Endodermal cell (in vitro differentiated cells): Measurements from ENCODE around the gene MEX3B. TPM values are rescaled to one million over a fixed set of nuclear protein-coding genes. Genes with fewer than 3 reads are reported as not detected.
A peak's percentile ranks its signal among the peaks of the same experiment; 100 is the strongest.

Experiments used
- DNase-seq: peaks from one replicate; pipeline ENCODE4 v3.0.0-alpha.2; 2017
- H3K27ac ChIP-seq: 2 replicates; pipeline ENCODE4 v1.5.1; 2013; ENCODE audit warnings: mild to moderate bottlenecking, low read depth, low read length, moderate library complexity
- H3K27me3 ChIP-seq: 2 replicates; pipeline ENCODE4 v1.6.1; 2013; ENCODE audit warnings: mild to moderate bottlenecking, low read length, moderate library complexity; ENCODE audit not compliant: insufficient read depth, control insufficient read depth, poor library complexity, severe bottlenecking
- H3K36me3 ChIP-seq: 2 replicates; pipeline ENCODE4 v1.7.0; 2013; ENCODE audit warnings: mild to moderate bottlenecking, low read length, moderate library complexity; ENCODE audit not compliant: control insufficient read depth, insufficient read depth
- H3K4me1 ChIP-seq: one replicate; pipeline ENCODE4 v1.7.0; 2013; ENCODE audit warnings: low read length; ENCODE audit not compliant: control insufficient read depth, insufficient read depth
- H3K4me3 ChIP-seq: 2 replicates; pipeline ENCODE4 v1.5.1; 2013; ENCODE audit warnings: mild to moderate bottlenecking, low read length, moderate library complexity
- H3K9ac ChIP-seq: 2 replicates; pipeline ENCODE4 v1.6.1; 2013; ENCODE audit warnings: mild to moderate bottlenecking, low read length, moderate library complexity; ENCODE audit not compliant: poor library complexity, severe bottlenecking; ENCODE audit errors: extremely low read depth
- H3K9me3 ChIP-seq: 2 replicates; pipeline ENCODE4 v1.6.1; 2013; ENCODE audit warnings: mild to moderate bottlenecking, low read length, moderate library complexity; ENCODE audit not compliant: control insufficient read depth
- H3K27ac Mint-ChIP-seq: 2 replicates; pipeline ENCODE4 v1.8.0; 2020; ENCODE audit warnings: mixed read lengths
- H3K27me3 Mint-ChIP-seq: 2 replicates; pipeline ENCODE4 v1.8.0; 2021; ENCODE audit warnings: mild to moderate bottlenecking, mixed read lengths; ENCODE audit not compliant: insufficient read depth
- H3K36me3 Mint-ChIP-seq: 2 replicates; pipeline ENCODE4 v1.8.0; 2020; ENCODE audit warnings: low read depth, mixed read lengths
- H3K4me1 Mint-ChIP-seq: 2 replicates; pipeline ENCODE4 v1.8.0; 2020; ENCODE audit warnings: mixed read lengths
- H3K4me3 Mint-ChIP-seq: 2 replicates; pipeline ENCODE4 v1.8.0; 2020; ENCODE audit warnings: mild to moderate bottlenecking, moderate library complexity, mixed read lengths
- H3K9me3 Mint-ChIP-seq: 2 replicates; pipeline ENCODE4 v1.8.0; 2020; ENCODE audit warnings: mild to moderate bottlenecking, mixed read lengths
- WGBS, 2 experiments: methylation state at CpG; one replicate each; pipeline versions ENCODE4 v1.1.5 to v1.1.7; 2013; ENCODE audit warnings: missing lambda C conversion rate in 2 of 2, mixed read lengths in 1 of 2; ENCODE audit not compliant: insufficient coverage in 1 of 2, insufficient read length in 1 of 2; 5-methylcytosine and 5-hydroxymethylcytosine counted together
- total RNA-seq, 2 donors: library from RNA; stranded (reverse); fragmentation: NEBNext Ultra II Directional in 1 of 2; extraction: Animal tissue kit (Norgen Biotek cat#: 25700) in 1 of 2; gene quantifications; 2 replicates in 1 of 2; 3 replicates in 1 of 2; pipeline ENCODE4 v1.2.1, GENCODE V29; 2021
- TF ChIP-seq, protein P1 (sequence below): fragments of 200-600 bp; sonication (generic); conservative IDR thresholded peaks from 2 replicates; pipeline ENCODE4 v1.5.0; 2021; ENCODE audit warnings: antibody characterized with exemption, mild to moderate bottlenecking

MEX3B gene
- total RNA-seq, 2 donors from 2014 or later, result 3.4 to 5.1 TPM

GRCh38 chr15:82043796-82044372 lies 1.9 kb downstream of the MEX3B start:
- Histone ChIP-seq H3K27me3 (peaks cover 11% of the 10 kb centered on the region), H3K27ac (peak overlapping the region; percentile 97), H3K4me1 (no peaks in the 10 kb centered on the region), H3K36me3 (peaks cover 19% of the 10 kb centered on the region), H3K9me3 (no peaks in the 10 kb centered on the region), H3K9ac (peak overlapping the region; percentile 78), H3K4me3 (peak overlapping the region; percentile 89)
- peak overlapping the region; percentile 64 for H3K27ac Mint-ChIP-seq
- peaks cover 3% of the 10 kb centered on the region for H3K36me3 Mint-ChIP-seq
- H3K27me3 Mint-ChIP-seq, result peaks cover 45% of the 10 kb centered on the region
- TF ChIP-seq, protein P1, sequence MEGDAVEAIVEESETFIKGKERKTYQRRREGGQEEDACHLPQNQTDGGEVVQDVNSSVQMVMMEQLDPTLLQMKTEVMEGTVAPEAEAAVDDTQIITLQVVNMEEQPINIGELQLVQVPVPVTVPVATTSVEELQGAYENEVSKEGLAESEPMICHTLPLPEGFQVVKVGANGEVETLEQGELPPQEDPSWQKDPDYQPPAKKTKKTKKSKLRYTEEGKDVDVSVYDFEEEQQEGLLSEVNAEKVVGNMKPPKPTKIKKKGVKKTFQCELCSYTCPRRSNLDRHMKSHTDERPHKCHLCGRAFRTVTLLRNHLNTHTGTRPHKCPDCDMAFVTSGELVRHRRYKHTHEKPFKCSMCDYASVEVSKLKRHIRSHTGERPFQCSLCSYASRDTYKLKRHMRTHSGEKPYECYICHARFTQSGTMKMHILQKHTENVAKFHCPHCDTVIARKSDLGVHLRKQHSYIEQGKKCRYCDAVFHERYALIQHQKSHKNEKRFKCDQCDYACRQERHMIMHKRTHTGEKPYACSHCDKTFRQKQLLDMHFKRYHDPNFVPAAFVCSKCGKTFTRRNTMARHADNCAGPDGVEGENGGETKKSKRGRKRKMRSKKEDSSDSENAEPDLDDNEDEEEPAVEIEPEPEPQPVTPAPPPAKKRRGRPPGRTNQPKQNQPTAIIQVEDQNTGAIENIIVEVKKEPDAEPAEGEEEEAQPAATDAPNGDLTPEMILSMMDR, result no peak
- 29 to 38% methylated on average over 20 to 51 of the region's 51 CpGs for WGBS, 2 experiments
- H3K4me1 Mint-ChIP-seq, result peaks cover 19% of the 10 kb centered on the region
- no peak for DNase-seq
- H3K4me3 Mint-ChIP-seq, result peak overlapping the region; percentile 86
- H3K9me3 Mint-ChIP-seq, result no peaks in the 10 kb centered on the region

- Histone ChIP-seq H3K9ac (no peak overlapping the region), H3K4me3 (peak overlapping the region; percentile 89), H3K27ac (no peak overlapping the region), H3K9me3 (no peaks in the 10 kb centered on the region), H3K27me3 (peaks cover 4% of the 10 kb centered on the region), H3K4me1 (no peaks in the 10 kb centered on the region), H3K36me3 (peaks cover 19% of the 10 kb centered on the region)
- H3K4me3 Mint-ChIP-seq, result peak overlapping the region; percentile 86
- TF ChIP-seq, protein P1, result peak; percentile 22
- peaks cover 3% of the 10 kb centered on the region for H3K36me3 Mint-ChIP-seq
- H3K27me3 Mint-ChIP-seq, result peaks cover 42% of the 10 kb centered on the region
- H3K4me1 Mint-ChIP-seq, result peaks cover 19% of the 10 kb centered on the region
- no peak overlapping the region for H3K27ac Mint-ChIP-seq
- 80 to 91% methylated on average over 15 to 47 of the region's 47 CpGs for WGBS, 2 experiments
- H3K9me3 Mint-ChIP-seq, result no peaks in the 10 kb centered on the region
- DNase-seq, result peak; percentile 69
These were observed 2.6 kb downstream of the MEX3B start for GRCh38 chr15:82043130-82043673.

DNA sequence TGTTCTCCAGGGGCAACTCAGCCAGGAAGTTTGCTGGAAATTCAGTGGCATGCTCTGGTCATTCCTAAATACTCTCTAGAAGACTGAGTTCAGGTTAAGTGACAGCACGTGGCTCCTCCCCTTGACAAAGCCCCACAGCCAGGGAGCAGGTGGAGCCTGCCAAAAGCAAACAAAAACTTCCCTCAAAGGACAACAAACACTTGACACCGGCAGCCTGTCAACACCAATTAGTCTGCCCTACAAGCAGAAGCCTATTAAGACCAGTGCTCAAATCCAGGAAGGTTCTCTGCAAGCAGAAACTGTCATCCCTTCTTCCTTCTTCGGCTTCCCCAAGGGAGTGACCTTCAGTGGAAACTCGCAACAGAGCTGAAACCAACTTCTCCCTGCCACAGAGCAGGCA lies 5.0 kb downstream of the MEX3B start:
- Histone ChIP-seq H3K4me3 (no peak overlapping the region), H3K36me3 (peaks cover 19% of the 10 kb centered on the region), H3K4me1 (no peaks in the 10 kb centered on the region), H3K27ac (no peak overlapping the region), H3K9me3 (no peaks in the 10 kb centered on the region), H3K27me3 (no peaks in the 10 kb centered on the region), H3K9ac (no peak overlapping the region)
- peaks cover 3% of the 10 kb centered on the region for H3K36me3 Mint-ChIP-seq
- no peak overlapping the region for H3K4me3 Mint-ChIP-seq
- no peak overlapping the region for H3K27ac Mint-ChIP-seq
- TF ChIP-seq, protein P1, result no peak
- WGBS, 2 experiments, result 14 to 16% methylated on average over 1 to 4 of the region's 4 CpGs
- DNase-seq, result peak; percentile 93
- peaks cover 48% of the 10 kb centered on the region for H3K27me3 Mint-ChIP-seq
- no peaks in the 10 kb centered on the region for H3K9me3 Mint-ChIP-seq
- peaks cover 14% of the 10 kb centered on the region for H3K4me1 Mint-ChIP-seq
